HPDE6-E6E7 (cell line): ENCODE measurements around the gene ATP11A.
"Not testable (repeated sequence)": the region's sequence is repeated elsewhere in the genome, so short reads cannot be mapped to it uniquely, and the experiment has no call there.

Source experiments
- DNase-seq: peaks from one replicate; pipeline ENCODE4 v3.0.0; 2011; ENCODE audit warnings: missing footprints; ENCODE audit errors: extremely low spot score

Gene ATP11A

DNA sequence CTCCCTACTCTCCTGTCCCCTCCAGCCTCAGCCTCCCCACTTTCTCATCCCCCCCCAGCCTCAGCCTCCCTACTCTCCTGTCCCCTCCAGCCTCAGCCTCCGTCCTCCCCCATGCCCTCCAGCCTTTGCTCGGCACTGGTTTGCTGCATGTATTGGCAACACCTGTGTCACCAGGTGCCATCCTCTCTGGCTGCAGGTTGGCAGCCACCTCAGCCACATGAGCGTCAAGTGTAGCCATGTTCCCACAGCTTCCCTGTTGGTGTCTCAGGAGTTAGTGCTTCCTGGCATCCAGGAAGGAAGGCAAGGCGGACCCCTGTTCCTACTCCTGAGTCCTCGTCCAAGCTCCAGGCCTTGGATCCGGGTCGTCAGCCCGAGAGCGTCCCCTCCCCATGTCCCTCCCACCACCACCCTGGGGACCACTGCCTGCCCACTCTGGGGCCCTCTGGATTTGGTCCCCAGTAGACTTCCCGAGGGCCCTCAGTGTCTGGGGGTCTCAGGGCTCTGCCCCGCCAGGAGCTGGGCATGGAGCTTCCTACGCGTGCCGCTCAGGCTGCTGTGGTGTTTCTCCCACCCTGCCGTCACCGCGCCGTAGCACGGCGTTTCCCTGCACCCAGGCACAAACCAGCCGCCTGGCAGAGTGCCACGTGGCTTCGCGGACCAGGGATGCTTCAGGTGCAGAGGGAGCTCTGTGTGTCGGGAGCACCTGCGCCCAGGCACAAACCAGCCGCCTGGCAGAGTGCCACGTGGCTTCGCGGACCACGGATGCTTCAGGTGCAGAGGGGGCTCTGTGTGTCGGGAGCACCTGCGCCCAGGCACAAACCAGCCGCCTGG lies 150.8 kb downstream of the ATP11A start:
- DNase-seq: no peak

DNA sequence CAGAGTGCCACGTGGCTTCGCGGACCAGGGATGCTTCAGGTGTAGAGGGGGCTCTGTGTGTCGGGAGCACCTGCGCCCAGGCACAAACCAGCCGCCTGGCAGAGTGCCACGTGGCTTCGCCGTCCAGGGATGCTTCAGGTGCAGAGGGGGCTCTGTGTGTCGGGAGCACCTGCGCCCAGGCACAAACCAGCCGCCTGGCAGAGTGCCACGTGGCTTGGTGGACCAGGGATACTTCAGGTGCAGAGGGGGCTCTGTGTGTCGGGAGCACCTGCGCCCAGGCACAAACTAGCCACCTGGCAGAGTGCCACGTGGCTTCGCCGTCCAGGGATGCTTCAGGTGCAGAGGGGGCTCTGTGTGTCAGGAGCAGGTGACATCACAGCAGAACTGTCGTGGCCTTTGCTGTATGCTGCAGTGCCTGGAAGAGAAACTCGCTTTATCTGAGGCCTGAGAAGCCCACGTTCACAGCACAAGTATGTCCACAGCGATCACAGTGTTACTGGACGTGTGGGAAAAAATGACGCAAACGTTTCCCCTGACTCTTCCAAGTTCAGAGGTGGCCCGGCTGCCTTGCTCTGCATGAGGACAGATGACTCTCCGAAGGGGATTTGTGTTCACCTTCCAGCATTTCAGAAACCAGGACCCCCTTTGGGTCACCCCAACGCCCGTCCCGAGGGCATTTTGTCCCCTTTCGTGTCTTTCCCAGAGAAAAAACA lies 151.6 kb downstream of the ATP11A start:
- DNase-seq: not testable (repeated sequence)

DNA sequence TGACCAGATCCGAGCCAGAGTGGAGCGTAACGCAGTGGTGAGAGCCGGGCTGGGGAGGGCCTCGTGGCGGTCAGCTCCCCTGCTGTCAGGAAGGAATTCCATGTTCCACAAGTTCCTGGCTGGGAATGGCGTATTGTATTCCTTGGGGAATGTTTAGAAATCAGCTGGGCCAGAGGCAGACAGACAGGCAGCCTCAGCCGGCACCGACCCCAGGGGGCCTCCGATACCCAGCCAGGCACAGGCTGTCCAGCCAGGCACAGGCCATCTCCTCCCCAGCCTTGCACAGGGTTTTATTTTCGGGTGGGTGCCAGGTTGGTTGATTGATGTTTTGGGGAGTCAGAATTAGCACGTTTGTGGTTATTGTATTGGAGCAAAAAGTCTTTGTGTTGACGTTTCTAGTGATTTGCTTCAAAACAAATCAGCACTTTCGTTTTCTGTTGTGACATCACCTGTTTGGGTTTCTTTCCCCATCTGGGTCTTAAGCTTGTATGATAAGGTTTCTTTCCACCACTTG lies 152.6 kb downstream of the ATP11A start:
- no peak for DNase-seq

DNA sequence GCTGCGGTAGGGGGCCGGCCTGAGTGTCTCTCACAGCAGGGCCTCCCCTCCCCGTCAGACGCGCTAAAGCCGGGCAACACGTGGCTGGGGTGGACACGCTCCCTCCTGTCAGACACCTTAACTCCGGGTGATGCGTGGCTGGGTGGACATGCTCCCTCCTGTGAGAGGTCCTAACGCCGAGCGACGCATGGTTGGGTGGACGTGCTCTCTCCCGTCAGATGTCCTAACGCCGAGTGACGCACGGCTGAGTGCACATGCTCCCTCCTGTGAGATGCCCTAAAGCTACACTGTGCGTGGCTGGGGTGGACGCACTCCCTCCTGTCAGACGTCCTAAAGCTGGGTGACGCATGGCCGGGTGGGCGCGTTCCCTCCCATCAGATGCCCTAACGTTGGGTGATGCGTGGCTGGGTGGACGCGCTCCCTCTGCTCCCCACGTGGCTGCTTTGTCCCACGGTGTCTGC lies 153.1 kb downstream of the ATP11A start:
- no peak for DNase-seq

DNA sequence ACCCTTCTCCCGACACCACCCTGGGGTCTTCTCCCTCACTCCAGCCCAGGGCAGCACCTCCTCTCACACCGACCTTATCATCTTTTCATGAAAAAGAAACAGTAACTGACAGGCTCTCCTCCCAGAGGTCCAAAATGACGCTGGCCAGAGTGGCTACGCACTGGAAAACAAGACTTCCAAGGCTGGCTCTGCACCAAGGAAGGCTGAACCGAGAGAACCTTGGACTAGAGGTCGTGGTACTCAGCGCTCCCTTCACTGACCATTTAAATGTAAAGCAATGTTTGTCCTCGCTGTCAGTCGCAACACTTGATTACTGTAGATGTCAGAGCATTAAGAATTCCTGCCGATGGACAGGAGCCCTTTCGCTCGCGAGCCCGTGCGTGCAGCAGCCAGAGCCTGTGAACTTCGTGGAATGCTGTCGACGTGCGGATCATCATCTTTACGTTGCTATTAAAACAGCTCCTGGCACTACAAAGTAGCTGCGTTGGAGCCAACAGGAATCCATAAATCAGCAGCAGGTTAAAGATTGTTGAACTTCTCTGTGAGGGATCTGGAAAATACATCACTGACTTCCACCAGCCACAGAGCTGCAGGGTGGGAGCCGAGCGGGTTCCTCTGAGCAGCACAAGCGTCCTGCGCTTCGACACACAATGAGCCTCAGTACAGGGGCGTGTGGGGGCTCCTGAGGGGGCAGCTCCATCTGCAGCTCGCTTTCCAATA lies 153.7 kb downstream of the ATP11A start:
- DNase-seq: no peak

GRCh38 chr13:112844411-112844810 lies 154.6 kb downstream of the ATP11A start:
- DNase-seq: no peak

- no peak for DNase-seq
Measured at GRCh38 chr13:112844879-112845278, 155.0 kb downstream of the ATP11A start.

GRCh38 chr13:112845511-112846144 lies 155.8 kb downstream of the ATP11A start:
- DNase-seq: no peak

- no peak for DNase-seq
Measured at GRCh38 chr13:112846411-112847115, 156.7 kb downstream of the ATP11A start.

GRCh38 chr13:112849500-112849899 lies 159.7 kb downstream of the ATP11A start:
- no peak for DNase-seq

DNA sequence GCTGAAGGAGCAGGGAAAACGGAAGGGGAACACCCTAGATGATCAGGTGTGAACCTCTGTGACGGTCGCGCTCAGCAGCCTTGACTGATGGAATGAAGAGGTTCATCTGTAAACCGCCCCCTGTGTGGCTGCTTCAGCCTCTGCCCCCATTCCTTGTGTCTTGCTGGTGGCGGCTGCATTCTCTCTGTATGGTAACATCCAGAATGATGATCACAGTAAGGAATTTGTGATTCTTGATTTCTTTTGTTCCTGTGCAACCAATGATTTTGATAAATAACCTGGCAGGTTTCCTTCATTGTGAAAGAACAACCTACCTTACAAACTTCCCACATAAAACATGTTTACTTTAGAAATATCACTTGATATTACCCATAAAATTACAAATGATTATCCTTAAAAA lies 160.4 kb downstream of the ATP11A start:
- DNase-seq: no peak

- DNase-seq: no peak
Measured at GRCh38 chr13:112851107-112852038, 161.5 kb downstream of the ATP11A start.

DNA sequence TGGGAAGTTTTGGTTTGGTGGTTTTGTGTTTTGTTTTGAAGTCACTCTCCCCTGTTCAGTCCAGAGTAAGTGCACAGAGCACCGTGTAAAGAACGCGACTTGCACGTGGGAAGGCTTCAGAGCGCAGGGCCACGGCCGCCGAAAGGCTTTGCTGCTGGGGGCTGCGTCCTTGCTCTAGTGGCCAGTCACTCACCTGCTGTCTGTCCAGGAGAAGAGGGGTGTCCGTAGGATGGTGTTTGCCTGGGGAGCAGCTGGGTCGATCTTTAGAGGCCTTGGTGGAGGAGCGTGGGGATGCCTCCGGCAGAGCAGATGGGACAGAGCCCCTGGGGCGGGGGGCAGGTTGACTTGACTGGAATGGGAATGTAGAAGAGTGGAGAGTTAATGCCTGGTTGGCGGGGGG lies 162.6 kb downstream of the ATP11A start:
- no peak for DNase-seq

- no peak for DNase-seq
Measured at GRCh38 chr13:112852808-112853207, 163.0 kb downstream of the ATP11A start.

DNA sequence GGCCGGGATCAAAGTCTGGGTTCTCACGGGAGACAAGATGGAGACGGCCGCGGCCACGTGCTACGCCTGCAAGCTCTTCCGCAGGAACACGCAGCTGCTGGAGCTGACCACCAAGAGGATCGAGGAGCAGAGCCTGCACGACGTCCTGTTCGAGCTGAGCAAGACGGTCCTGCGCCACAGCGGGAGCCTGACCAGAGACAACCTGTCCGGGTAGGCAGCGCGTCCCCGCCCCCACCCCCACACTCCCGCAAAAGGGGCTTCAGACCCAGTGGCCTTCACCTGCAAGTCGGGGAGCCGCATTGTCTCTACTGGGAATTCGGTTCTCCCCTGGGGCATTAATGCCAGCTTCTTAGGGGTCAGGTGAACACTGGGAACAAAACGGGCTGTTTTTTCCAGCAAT lies 164.5 kb downstream of the ATP11A start:
- DNase-seq: no peak

GRCh38 chr13:112855859-112856258 lies 166.0 kb downstream of the ATP11A start:
- DNase-seq: no peak

GRCh38 chr13:112857914-112858490 lies 168.2 kb downstream of the ATP11A start:
- no peak for DNase-seq

DNA sequence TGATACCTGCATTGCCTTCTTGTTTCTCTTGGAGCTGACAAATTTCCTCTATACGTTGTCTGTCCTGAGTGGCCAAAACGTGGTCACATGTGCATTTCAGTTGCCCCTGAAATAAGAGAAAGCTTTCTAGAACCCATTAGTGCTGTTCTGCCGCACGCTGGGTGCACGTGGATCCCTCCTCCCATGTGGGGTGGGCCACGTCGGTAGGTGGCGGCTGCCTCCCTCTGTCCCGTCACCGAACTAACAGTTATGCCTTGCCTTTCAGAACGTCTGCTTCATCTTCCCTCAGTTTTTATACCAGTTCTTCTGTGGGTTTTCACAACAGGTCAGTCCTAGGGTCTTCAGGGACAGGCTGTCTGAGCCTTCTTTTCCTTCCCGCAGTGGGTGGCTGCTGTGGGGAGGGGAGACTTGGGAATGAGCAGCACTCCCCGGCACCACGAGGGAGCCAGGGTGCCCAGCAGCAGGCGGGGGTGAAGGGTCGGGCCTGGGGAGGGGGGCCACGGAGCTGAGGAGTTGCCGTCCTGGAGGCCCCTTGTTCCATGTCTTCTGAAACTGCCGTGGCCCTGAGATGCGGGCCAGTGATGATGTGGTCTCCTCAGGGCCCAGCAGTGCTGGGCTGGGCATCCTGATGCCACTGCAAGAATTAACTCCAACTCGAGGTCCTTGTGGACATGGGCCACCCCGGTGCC lies 169.4 kb downstream of the ATP11A start:
- DNase-seq: no peak

DNA sequence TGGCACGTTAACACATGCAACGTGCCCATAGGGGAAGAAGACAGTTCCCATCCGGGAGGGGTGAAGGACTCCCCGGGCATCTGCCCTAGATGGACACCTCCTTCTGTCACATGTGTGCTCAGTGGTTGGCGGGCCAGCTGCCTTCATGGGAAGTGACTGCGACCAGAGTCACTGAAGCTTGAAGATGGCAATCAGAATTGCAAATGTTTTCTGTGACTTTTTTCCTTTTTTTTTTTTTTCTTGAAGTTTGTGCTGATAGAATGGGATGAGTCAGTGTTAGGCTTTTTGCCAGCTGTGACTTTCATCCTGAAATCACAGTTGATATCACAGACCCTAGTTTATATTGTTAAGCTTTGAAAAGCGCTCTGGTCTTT lies 170.0 kb downstream of the ATP11A start:
- no peak for DNase-seq
